Chondrocyte (in vitro differentiated cells): ENCODE data around the gene OSBPL9. TPM values are rescaled to one million over a fixed set of nuclear protein-coding genes. Genes with fewer than 3 reads are reported as not detected.

Experiments used
- DNase-seq: peaks from one replicate; pipeline ENCODE4 v3.0.0; 2021; ENCODE audit warnings: mixed read lengths, low spot score
- H3K27ac Mint-ChIP-seq: one replicate; pipeline ENCODE4 v1.8.0; 2021; ENCODE audit warnings: mild to moderate bottlenecking, moderate library complexity, mixed read lengths; ENCODE audit not compliant: unreplicated experiment
- H3K27me3 Mint-ChIP-seq: 2 replicates; pipeline ENCODE4 v1.8.0; 2021; ENCODE audit warnings: low read depth, mixed read lengths
- H3K36me3 Mint-ChIP-seq: 2 replicates; pipeline ENCODE4 v1.8.0; 2021; ENCODE audit warnings: low read depth, mixed read lengths
- H3K4me1 Mint-ChIP-seq: 2 replicates; pipeline ENCODE4 v1.8.0; 2021; ENCODE audit warnings: low read depth, mild to moderate bottlenecking, mixed read lengths
- H3K4me3 Mint-ChIP-seq: one replicate; pipeline ENCODE4 v1.8.0; 2021; ENCODE audit warnings: mild to moderate bottlenecking, moderate library complexity, mixed read lengths; ENCODE audit not compliant: unreplicated experiment
- H3K9me3 Mint-ChIP-seq: 2 replicates; pipeline ENCODE4 v1.8.0; 2021; ENCODE audit warnings: low read depth, mixed read lengths
- CTCF ChIP-seq: fragments of 200-600 bp; sonication (generic); IDR thresholded peaks from 2 replicates; pipeline ENCODE4 v1.5.0; 2021; ENCODE audit warnings: antibody characterized with exemption, mild to moderate bottlenecking, moderate library complexity
- total RNA-seq: library from RNA; stranded (reverse); gene quantifications from 3 replicates; pipeline ENCODE4 v1.2.1, GENCODE V29; 2021

OSBPL9 gene
- total RNA-seq, 1 donor from 2014 or later, result 186 TPM

DNA sequence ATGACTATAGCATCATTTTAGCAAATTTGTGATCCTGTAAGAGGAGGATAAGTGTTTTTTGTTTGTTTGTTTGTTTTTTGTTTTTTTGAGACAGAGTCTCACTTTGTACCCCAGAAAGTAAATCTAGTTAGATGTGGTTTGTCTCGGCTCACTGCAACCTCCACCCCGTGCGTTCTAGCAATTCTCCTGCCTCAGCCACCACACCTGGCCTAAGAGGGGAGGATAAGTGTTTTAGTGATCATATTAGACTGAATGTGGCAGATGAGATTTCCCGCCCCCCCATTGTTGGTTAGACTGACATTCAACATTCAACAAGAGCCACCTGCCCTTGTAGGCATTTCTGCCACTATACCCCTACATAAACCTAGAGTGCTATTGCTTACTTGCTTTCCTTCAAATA is 98.5 kb downstream of the OSBPL9 start:
- Mint-ChIP-seq H3K36me3 (peaks cover 12% of the 10 kb centered on the region), H3K9me3 (peaks cover 6% of the 10 kb centered on the region), H3K27ac (no peak overlapping the region), H3K27me3 (no peaks in the 10 kb centered on the region), H3K4me3 (no peak overlapping the region), H3K4me1 (peaks cover 2% of the 10 kb centered on the region)
- no peak for TF ChIP-seq CTCF
- no peak for DNase-seq

DNA sequence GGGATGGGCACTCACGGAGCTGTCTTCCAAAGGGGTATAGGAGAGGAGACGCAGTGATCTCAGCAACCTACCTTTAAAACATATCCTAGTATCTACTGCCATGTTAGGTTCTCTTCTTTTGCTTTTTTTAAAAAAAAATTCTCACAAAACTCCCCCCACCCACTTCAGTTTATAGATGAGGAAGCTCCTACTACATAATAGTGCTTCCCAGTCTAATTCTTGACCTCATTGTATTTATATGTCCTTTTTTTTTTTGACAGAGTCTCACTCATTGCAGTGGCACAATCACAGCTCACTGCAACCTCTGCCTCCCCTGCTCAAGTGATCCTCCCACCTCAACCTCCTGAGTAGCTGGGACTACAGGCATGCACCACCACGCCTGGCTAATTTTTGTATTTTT is 99.9 kb downstream of the OSBPL9 start:
- TF ChIP-seq CTCF, result no peak
- Mint-ChIP-seq H3K9me3 (peaks cover 6% of the 10 kb centered on the region), H3K27ac (no peak overlapping the region), H3K27me3 (no peaks in the 10 kb centered on the region), H3K4me3 (no peak overlapping the region), H3K36me3 (peaks cover 12% of the 10 kb centered on the region), H3K4me1 (peaks cover 2% of the 10 kb centered on the region)
- DNase-seq, result no peak

DNA sequence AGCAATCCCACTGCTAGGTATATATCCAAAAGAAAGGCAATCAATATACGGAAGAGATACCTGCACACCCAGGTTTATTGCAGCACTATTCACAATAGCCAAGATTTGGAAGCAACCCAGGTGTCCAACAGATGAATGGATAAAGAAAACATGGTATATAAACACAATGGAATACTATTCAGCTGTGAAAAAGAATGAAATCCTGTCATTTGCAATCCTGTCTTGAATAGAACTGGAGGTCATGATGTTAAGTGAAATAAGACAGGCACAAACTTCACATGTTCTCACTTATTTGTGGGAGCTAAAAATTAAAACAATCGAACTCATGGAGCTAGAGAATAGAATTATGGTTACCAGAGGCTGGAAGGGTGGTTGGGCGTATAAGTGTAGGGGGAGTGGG is 101.0 kb downstream of the OSBPL9 start:
- H3K36me3 Mint-ChIP-seq, result peaks cover 12% of the 10 kb centered on the region

GRCh38 chr1:51719146-51719545 is 102.3 kb downstream of the OSBPL9 start:
- TF ChIP-seq CTCF, result no peak
- Mint-ChIP-seq H3K4me3 (no peak overlapping the region), H3K27me3 (no peaks in the 10 kb centered on the region), H3K36me3 (peaks cover 12% of the 10 kb centered on the region), H3K27ac (no peak overlapping the region), H3K9me3 (peaks cover 6% of the 10 kb centered on the region), H3K4me1 (peaks cover 2% of the 10 kb centered on the region)
- no peak for DNase-seq

More for the DNA sequence above, 101.0 kb downstream of the OSBPL9 start:
- Mint-ChIP-seq H3K4me1 (peaks cover 2% of the 10 kb centered on the region), H3K27me3 (no peaks in the 10 kb centered on the region), H3K9me3 (peaks cover 6% of the 10 kb centered on the region), H3K27ac (no peak overlapping the region), H3K4me3 (no peak overlapping the region)
- DNase-seq, result no peak
- TF ChIP-seq CTCF, result no peak

- Mint-ChIP-seq H3K27me3 (no peaks in the 10 kb centered on the region), H3K9me3 (no peaks in the 10 kb centered on the region), H3K4me3 (no peak overlapping the region), H3K4me1 (peaks cover 19% of the 10 kb centered on the region), H3K36me3 (peaks cover 1% of the 10 kb centered on the region), H3K27ac (no peak overlapping the region)
- TF ChIP-seq CTCF, result no peak
- DNase-seq, result no peak
Observed at GRCh38 chr1:51724797-51725196, 107.9 kb downstream of the OSBPL9 start.
